Omental fat pad (tissue), 4 donors: ENCODE data around the gene ANKS1B. TPM values are rescaled to one million over a fixed set of nuclear protein-coding genes. Genes with fewer than 3 reads are reported as not detected.

Experiments
- ATAC-seq: fragments of 150-250 bp; one replicate; pipeline ENCODE4 v1.9.1; 2016; ENCODE audit warnings: mild to moderate bottlenecking, moderate library complexity; ENCODE audit not compliant: low FRiP score
- DNase-seq: peaks from one replicate; pipeline ENCODE4 v3.0.0-alpha.2; 2019; ENCODE audit warnings: low spot score
- total RNA-seq, 4 donors: library from RNA; depleted of rRNA; stranded (reverse); fragments of >200 nt; gene quantifications; one replicate each; pipeline ENCODE4 v1.1.0, GENCODE V29; 2016
- TF ChIP-seq, protein P1 (sequence below), 3 donors: fragments of 450-650 bp; IDR thresholded peaks; one replicate each; pipeline ENCODE4 v1.5.1; 2016 to 2017; ENCODE audit warnings: antibody characterized with exemption in 3 of 3, mild to moderate bottlenecking in 3 of 3, moderate library complexity in 2 of 3

ANKS1B gene
- total RNA-seq, 4 donors from 2014 or later = 5.5 to 26.4 (median 7.6) TPM

DNA sequence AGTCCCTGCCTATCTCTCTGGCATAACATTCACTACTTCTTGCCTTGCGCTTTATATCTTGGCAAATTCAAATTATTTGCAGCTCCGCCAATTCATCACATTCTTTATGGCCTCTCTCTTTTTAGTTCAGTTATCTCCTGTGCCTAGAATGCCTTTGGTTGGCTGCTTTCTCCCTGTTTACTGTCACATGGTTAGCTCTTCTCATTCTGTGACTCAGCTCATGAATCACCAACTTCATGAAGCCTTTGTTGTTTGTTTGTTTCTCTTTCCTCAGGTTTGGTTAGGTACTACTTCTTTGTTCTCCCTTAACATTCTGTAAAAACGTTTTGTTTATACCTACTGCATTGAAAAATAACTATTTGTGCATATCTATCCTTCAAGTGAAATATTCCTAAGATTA lies 713.7 kb downstream of the ANKS1B start:
- TF ChIP-seq, protein P1, sequence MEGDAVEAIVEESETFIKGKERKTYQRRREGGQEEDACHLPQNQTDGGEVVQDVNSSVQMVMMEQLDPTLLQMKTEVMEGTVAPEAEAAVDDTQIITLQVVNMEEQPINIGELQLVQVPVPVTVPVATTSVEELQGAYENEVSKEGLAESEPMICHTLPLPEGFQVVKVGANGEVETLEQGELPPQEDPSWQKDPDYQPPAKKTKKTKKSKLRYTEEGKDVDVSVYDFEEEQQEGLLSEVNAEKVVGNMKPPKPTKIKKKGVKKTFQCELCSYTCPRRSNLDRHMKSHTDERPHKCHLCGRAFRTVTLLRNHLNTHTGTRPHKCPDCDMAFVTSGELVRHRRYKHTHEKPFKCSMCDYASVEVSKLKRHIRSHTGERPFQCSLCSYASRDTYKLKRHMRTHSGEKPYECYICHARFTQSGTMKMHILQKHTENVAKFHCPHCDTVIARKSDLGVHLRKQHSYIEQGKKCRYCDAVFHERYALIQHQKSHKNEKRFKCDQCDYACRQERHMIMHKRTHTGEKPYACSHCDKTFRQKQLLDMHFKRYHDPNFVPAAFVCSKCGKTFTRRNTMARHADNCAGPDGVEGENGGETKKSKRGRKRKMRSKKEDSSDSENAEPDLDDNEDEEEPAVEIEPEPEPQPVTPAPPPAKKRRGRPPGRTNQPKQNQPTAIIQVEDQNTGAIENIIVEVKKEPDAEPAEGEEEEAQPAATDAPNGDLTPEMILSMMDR (IDR thresholded peaks at IDR 0.05) = no peak
- DNase-seq (no peak), ATAC-seq (no peak)

DNA sequence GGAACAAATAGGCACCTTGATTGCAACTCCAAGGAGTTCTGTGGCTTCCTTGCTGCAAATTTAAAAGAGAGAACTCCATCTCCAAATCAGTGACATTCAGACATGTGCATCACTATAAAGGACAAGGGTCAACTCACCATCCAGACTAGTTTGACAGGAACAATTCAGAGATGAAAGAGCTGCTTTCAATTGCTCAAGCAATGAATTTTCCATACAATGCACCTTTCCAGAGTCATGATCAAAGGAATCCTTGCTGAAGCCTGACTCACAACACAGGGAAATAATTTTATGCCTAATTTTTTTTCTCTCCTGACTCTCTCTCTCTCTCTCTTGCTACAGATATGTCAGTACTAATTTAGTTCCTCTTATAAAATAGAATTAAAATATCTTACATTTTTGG lies 717.7 kb downstream of the ANKS1B start:
- ATAC-seq = no peak
- TF ChIP-seq, protein P1 (IDR thresholded peaks at IDR 0.05) = no peak
- DNase-seq = no peak

DNA sequence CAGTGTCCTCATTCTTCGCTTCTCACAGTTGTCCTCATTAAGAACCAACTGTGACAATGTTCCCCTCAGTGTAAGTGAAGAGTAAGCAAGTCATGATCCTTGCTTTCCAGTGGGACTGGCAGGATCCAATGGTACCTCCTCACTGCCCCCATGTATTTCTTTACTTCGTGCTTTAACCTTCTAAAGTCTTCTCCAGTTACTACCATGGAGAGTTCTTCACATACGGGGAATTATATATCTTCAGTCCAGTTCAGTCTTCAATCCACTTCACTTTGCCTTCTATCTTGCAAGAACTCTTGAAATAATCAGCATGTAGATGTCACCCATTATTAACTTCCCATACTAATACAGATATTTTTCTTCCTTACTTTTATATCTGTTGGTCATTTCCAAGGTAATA lies 719.1 kb downstream of the ANKS1B start:
- TF ChIP-seq, protein P1 (IDR thresholded peaks at IDR 0.05) = no peak
- ATAC-seq = no peak
- DNase-seq = no peak

DNA sequence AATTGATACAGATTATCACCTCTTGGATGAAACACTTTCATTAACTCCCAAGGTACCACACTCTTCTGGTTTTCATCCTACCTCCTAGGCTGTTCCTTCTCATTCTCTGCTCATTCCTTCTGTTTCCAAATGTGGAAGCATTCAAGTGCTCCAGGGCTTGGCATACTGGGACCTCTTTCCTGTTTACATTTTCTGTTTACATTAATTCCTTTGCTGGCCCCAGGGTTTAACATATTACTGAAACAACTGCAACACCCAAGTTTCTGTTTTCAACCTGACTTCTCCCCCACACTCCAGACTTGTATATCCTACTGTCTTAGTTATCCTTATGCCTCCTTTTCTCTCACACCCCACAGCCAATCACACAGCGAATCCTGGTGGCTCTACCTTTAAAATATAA lies 723.5 kb downstream of the ANKS1B start:
- TF ChIP-seq, protein P1 (IDR thresholded peaks at IDR 0.05) = no peak
- ATAC-seq (no peak), DNase-seq (no peak)

DNA sequence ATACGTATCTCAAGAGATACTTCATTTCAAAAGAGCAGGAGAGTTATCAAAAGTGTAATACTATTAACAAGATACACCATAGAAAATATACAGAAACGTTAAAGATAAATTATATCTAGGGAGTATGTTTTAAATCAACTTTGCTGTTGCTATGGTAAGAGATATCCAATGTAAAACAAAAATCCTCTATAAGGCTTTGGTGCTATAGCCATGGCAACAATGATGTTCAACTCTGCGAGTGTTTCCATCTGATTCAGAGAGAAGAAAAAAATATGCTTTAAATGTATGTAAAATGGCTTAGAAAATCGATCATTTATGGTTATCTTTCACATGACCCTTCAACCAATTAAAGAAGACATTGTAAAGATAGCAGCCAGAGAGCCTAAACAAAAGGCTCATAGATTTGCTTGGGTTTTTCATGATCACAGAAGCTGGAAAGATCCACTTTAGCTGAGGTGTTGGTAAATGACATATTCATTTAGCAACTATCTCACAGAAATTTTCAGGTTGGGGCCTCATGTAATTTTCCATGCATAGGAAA lies 724.2 kb downstream of the ANKS1B start:
- TF ChIP-seq, protein P1 (IDR thresholded peaks at IDR 0.05) = no peak
- DNase-seq = no peak

DNA sequence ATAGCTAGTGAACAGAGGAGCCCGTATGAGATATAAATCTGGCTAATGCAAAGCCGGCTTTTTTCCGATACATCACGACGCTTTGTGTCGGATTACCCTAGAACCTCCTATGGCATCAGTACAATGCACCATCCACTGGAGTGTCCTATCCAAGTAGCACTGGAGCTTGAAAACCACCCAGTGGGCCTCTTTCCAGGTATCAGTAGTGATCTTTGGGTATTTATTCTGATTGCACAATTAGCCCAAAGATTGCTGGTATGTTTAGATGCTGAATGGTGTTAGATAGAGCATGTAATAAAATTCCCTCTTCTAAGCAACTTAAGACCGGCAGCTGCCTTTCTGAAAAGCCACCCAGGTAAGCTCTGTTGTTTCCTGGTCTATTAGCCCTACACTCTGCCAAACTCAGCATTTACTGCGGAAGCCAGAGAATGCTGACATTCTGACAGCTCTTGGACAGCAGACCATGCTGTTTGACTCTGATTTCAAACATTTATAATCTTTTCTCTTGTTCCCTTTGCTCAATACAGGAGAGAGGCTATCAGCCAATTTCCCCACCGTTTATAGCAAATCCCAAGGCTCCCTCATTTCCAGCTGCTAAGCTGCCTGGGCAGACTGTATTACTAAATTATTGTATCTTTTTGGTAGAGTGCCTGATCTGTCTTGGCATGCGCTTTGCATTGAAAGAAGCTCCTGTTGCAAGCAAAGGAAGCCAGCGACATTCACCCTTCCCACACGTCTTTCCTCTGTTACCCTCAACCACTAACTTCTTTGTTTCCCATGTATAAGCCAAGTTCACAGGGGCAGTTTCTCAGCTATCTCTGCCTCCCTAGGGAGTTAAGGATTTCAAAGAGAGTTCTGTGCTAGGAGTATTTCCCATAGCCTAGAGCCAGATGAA lies 725.4 kb downstream of the ANKS1B start:
- TF ChIP-seq, protein P1 (IDR thresholded peaks at IDR 0.05) = no peak
- DNase-seq = no peak
- no peak for ATAC-seq

More for the DNA sequence above, 724.2 kb downstream of the ANKS1B start:
- ATAC-seq = no peak

DNA sequence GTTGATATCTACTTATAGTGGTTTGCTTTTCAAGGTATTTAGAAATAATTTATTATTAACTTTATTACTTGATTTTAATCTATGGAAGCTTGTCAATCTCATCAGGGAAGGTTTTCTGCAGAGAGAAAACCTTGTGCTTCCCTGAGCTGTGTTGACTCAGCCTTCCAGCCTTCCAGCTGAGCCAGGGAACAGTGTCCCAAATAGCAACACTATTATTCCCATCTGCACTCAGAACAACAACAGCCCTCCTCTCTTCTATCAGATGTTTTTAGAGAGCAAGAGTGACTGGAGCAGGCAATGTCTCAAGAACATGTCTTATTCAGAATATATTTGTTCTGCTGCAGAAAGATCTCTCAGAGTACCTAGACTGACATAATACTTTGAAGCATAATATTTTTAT lies 727.1 kb downstream of the ANKS1B start:
- DNase-seq (no peak), ATAC-seq (no peak)
- TF ChIP-seq, protein P1 (IDR thresholded peaks at IDR 0.05) = no peak
